ENCODE measurements around the gene DAPL1.

DAPL1 gene

DNA sequence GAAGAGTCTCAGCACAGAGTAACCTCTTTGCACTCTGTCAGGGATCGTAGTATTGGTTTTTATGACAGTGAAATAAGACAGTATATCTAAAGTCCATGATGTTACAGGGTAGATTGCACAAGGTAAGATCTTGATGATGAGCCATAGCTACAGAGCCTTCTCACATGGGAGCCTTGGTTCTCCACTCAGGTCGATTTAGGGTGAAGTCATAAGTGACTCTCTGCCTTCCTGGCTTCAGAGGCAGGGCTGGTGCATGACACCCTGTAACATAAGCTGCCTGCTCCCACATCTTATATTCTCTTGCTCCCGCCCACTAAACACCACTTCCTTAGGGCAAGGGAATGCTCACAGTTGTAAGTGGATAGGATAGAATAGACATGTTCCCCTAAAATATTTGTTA lies 13.3 kb downstream of the DAPL1 start:
- no peak overlapping the region for H3K4me2 ChIP-seq (ENCODE audit: low read depth, low read length)
- no peak for DNase-seq
- no peak overlapping the region for H2AFZ ChIP-seq (ENCODE audit: low read length)
- no peaks in the 10 kb centered on the region for H3K9me2 ChIP-seq (replicated peaks; ENCODE audit: insufficient read depth, low read length)
- H3F3A ChIP-seq (ENCODE audit: insufficient read depth, low read length), result no peaks in the 10 kb centered on the region
- no peaks in the 10 kb centered on the region for H4K20me1 ChIP-seq (ENCODE audit: insufficient read depth, low read length)
- H3K9ac ChIP-seq (ENCODE audit: low read length), result no peak overlapping the region
- no peaks in the 10 kb centered on the region for H3K36me3 ChIP-seq (replicated peaks; ENCODE audit: insufficient read depth, low read length)
- no peaks in the 10 kb centered on the region for H3K27me3 ChIP-seq (replicated peaks; ENCODE audit: insufficient read depth, low read length)
- H3K27ac ChIP-seq (ENCODE audit: low read length), result no peak overlapping the region
- no peaks in the 10 kb centered on the region for H3K9me3 ChIP-seq (replicated peaks; ENCODE audit: insufficient read depth, low read length)
- H3K4me1 ChIP-seq (ENCODE audit: low read length), result no peaks in the 10 kb centered on the region
- H3K79me2 ChIP-seq (ENCODE audit: low read length), result no peaks in the 10 kb centered on the region
- TF ChIP-seq EZH2phosphoT487 (IDR thresholded peaks at IDR 0.05; ENCODE audit: low read length) (no peak), EZH2 (optimal IDR thresholded peaks at IDR 0.05; ENCODE audit: low read depth, low read length) (no peak)
- TF ChIP-seq, protein P1, sequence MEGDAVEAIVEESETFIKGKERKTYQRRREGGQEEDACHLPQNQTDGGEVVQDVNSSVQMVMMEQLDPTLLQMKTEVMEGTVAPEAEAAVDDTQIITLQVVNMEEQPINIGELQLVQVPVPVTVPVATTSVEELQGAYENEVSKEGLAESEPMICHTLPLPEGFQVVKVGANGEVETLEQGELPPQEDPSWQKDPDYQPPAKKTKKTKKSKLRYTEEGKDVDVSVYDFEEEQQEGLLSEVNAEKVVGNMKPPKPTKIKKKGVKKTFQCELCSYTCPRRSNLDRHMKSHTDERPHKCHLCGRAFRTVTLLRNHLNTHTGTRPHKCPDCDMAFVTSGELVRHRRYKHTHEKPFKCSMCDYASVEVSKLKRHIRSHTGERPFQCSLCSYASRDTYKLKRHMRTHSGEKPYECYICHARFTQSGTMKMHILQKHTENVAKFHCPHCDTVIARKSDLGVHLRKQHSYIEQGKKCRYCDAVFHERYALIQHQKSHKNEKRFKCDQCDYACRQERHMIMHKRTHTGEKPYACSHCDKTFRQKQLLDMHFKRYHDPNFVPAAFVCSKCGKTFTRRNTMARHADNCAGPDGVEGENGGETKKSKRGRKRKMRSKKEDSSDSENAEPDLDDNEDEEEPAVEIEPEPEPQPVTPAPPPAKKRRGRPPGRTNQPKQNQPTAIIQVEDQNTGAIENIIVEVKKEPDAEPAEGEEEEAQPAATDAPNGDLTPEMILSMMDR (IDR thresholded peaks at IDR 0.05; ENCODE audit: low read length), result no peak
- H3K4me3 ChIP-seq (ENCODE audit: low read length), result no peak overlapping the region

DNA sequence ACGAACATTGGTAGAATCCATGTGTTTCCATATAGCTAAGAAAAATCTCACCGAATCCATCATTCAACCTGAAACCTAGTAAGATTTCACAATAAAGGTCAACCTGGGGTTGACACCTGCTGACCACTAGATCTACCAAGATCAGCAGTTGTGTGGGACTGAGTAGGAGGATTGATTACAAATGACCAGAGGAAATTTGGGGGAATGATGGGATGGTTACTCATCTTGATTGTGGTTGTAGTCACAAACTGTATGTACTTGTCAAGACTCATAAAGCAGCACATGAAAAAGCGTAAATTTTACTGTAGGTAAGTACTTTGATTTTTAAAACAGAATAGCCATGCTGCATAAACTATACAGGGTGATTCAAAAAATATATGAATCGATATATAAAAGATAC lies 14.7 kb downstream of the DAPL1 start:
- no peak for DNase-seq
- Histone ChIP-seq H3K36me3 (replicated peaks; ENCODE audit: insufficient read depth, low read length) (no peaks in the 10 kb centered on the region), H3K27ac (ENCODE audit: low read length) (no peak overlapping the region), H3F3A (ENCODE audit: insufficient read depth, low read length) (no peaks in the 10 kb centered on the region), H3K4me1 (ENCODE audit: low read length) (no peaks in the 10 kb centered on the region), H2AFZ (ENCODE audit: low read length) (no peak overlapping the region), H4K20me1 (ENCODE audit: insufficient read depth, low read length) (no peaks in the 10 kb centered on the region), H3K27me3 (replicated peaks; ENCODE audit: insufficient read depth, low read length) (no peaks in the 10 kb centered on the region), H3K79me2 (ENCODE audit: low read length) (no peaks in the 10 kb centered on the region), H3K4me3 (ENCODE audit: low read length) (no peak overlapping the region), H3K9ac (ENCODE audit: low read length) (no peak overlapping the region), H3K4me2 (ENCODE audit: low read depth, low read length) (no peak overlapping the region), H3K9me2 (replicated peaks; ENCODE audit: insufficient read depth, low read length) (no peaks in the 10 kb centered on the region), H3K9me3 (replicated peaks; ENCODE audit: insufficient read depth, low read length) (no peaks in the 10 kb centered on the region)
- TF ChIP-seq EZH2phosphoT487 (IDR thresholded peaks at IDR 0.05; ENCODE audit: low read length) (no peak), EZH2 (optimal IDR thresholded peaks at IDR 0.05; ENCODE audit: low read depth, low read length) (no peak)
- TF ChIP-seq, protein P1 (IDR thresholded peaks at IDR 0.05; ENCODE audit: low read length), result no peak

DNA sequence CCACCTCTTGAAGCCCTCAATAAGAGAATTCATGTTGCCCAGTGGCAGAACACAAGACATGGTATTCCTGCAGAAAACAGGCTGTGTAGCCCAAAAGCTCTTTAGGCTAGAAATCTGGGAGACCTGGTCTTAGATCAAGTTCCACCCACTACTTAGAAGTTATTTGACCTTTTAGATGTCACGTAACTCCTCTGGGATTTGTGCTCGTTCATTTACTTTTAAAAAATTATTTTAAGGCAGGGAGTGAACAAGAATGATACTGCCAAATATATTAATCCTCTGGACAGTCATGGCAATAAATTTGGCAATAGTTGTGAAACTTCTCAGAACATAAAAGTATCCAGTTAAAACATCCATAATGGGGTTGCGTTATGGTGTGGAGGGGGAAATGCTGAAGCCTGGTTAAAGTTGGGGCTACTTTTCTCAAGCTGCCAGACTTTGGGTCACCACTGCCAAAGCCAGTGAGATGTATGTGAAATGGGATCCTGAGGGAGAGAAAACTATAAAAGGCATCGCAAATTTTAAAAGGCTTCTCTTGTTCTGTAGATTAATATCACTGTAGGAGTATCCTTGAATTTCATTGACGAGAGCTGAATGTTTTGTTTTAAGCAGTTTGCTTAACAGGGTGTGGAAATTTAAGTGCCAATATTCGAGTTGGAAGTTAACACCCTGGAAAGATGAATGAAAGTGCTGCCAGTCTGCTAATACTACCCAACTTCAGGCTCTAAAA lies 15.8 kb downstream of the DAPL1 start:
- TF ChIP-seq EZH2 (optimal IDR thresholded peaks at IDR 0.05; ENCODE audit: low read depth, low read length) (no peak), EZH2phosphoT487 (IDR thresholded peaks at IDR 0.05; ENCODE audit: low read length) (no peak)
- TF ChIP-seq, protein P1 (IDR thresholded peaks at IDR 0.05; ENCODE audit: low read length), result no peak
- H3K27me3 ChIP-seq (replicated peaks; ENCODE audit: insufficient read depth, low read length), result no peaks in the 10 kb centered on the region
- H3K27ac ChIP-seq (ENCODE audit: low read length), result no peak overlapping the region
- H3K9me2 ChIP-seq (replicated peaks; ENCODE audit: insufficient read depth, low read length), result no peaks in the 10 kb centered on the region
- no peaks in the 10 kb centered on the region for H4K20me1 ChIP-seq (ENCODE audit: insufficient read depth, low read length)
- no peaks in the 10 kb centered on the region for H3F3A ChIP-seq (ENCODE audit: insufficient read depth, low read length)
- no peak overlapping the region for H3K4me2 ChIP-seq (ENCODE audit: low read depth, low read length)
- no peak overlapping the region for H3K4me3 ChIP-seq (ENCODE audit: low read length)
- no peaks in the 10 kb centered on the region for H3K9me3 ChIP-seq (replicated peaks; ENCODE audit: insufficient read depth, low read length)
- H3K36me3 ChIP-seq (replicated peaks; ENCODE audit: insufficient read depth, low read length), result no peaks in the 10 kb centered on the region
- H2AFZ ChIP-seq (ENCODE audit: low read length), result no peak overlapping the region
- DNase-seq, result no peak
- H3K9ac ChIP-seq (ENCODE audit: low read length), result no peak overlapping the region
- H3K4me1 ChIP-seq (ENCODE audit: low read length), result no peaks in the 10 kb centered on the region
- no peaks in the 10 kb centered on the region for H3K79me2 ChIP-seq (ENCODE audit: low read length)

Measured in MM.1S (cell line).